Mucosa of gallbladder (tissue), 1 donor: ENCODE measurements around the gene SUPT3H. TPM values are rescaled to one million over a fixed set of nuclear protein-coding genes. Genes with fewer than 3 reads are reported as not detected.

Experiments used
- DNase-seq: peaks from one replicate; pipeline ENCODE4 v3.0.0-alpha.2; 2020; ENCODE audit warnings: low spot score
- total RNA-seq: library from RNA; stranded (reverse); gene quantifications from one replicate; pipeline ENCODE4 v1.2.1, GENCODE V29; 2021
- donor health status: DM: no; HTN: no; CAD: no.

Gene SUPT3H
- total RNA-seq, 1 donor from 2014 or later: 5.1 TPM

- no peak for DNase-seq
These were observed 580.0 kb downstream of the SUPT3H start for GRCh38 chr6:44797746-44798145.

GRCh38 chr6:44795326-44795725 lies 582.4 kb downstream of the SUPT3H start:
- no peak for DNase-seq

DNA sequence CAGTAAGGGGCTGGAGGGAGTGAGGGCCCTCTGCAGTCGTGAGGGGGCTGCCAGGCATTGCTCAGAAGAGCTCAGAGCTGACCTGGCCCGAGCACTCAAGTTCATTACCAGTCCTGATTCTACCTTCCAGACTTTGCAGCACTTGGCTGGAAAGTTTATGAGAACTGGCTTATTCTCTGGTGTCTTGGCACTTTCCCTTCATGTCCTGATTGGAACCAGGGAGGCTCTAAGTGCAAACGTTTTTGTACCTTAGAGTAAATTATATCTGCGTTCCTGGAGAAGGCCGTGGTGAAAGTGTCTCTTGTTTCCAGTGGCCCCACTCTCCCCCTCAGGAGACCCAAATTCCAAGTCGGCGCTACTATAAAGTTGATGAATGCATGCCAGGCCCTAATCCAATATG lies 587.9 kb downstream of the SUPT3H start:
- DNase-seq: no peak

GRCh38 chr6:44789061-44789460 lies 588.7 kb downstream of the SUPT3H start:
- DNase-seq: no peak

DNA sequence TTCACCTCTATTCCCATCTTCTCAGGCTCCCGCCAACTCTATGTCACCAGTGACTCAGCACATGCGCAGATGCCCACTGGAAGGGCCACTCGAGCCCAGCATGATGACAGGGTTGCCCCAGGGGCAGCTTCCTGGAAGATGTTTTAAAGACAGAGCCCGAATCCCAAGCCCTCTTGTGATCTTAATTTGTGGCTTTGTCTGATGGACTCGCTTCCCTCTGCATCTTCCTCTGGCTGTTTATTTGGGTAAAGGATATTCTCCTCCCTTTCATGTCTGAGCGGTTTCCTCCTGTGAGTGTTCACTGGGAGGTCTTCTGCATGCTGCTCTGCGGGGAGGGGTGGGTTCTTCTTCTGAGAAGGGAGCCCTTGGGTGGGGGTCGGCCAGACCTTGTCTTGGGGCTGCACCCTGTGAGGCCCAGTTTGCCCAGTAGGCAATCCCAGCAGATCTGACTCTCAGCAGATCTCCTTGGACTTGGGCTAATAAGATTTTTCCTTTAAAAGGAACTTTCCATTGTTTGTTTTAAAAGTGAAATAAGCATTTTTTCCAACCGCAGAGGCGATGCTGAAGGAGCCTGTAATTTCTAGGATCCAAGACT lies 589.2 kb downstream of the SUPT3H start:
- DNase-seq: no peak

DNA sequence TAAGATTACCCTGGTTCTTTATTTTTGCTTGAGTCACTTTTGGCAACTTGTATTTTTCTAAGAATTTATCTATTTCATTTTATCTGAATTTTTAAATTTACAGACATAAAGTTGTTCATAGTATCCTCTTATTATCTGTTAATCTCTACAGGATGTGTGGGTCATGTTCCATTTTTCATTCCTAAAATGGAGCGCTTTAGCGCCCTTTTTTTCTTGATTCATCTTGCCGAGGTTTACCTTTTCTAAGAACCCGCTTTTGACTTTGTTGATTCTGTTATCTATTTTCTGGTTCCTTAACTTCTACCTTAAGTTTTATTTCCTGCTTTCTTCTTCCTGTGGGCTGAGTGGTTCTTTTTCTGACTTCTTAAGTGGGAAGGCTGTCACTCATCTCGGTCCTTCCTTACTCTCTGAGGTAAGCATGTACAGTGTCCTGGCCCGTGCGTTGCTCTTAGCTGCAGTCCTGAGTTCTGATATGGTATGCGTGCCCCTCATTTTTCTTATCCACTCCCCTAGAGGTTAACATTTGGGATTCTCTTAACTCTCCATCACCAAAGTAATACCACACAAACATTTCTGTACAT lies 590.4 kb downstream of the SUPT3H start:
- no peak for DNase-seq

GRCh38 chr6:44785130-44785529 lies 592.6 kb downstream of the SUPT3H start:
- DNase-seq: no peak

DNA sequence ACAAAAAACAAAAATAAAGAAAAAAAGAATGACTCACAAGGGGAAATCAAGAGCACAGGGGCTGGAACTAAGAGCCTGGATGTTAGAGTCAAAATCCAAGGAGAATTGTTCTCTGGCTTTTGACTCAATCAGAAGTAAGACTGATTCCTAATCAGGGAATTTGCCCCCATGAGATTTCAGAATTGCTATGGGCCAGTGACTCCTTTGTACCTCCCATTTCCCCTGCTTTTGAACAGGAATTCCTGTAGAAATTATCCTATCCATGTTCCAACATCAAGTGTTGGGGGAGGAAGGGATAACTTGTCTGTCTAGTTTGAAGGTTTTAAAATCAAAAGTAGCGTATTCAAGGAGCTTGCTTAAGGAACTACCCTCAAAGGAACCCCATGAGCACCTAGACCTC lies 593.5 kb downstream of the SUPT3H start:
- DNase-seq: no peak

- DNase-seq: no peak
These were observed 594.8 kb downstream of the SUPT3H start for GRCh38 chr6:44782892-44783291.

DNA sequence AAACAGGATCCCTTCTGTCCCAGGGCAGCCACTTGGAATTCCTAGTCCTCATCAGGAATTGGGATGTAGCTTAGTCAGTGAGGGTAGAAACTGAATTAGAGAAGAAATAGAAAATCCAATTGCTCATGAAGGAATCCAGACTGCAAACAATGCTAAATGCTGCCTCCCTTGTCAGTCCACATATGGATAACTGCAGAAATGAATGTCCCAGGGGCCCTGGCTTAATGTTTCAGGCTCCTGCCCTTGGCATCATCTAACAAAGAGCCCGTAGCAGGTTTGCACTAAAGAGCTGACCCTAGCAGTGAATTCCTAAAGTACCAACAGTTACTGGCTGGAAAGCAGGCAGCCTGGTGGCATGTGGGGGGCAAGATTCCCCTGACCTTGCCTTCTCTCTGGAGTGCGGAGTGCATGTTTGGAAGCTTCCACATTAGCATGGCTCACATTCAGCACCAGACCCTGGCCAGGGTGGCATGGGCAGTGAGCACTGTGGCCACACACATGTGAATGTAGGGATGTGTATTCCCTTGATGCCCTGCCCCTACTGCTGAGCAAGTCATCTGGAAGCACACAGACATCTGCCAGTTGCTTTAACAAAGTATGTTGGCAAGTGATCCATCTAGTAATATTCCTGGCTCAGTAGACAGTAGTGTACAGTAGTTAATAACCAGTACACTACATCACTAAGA lies 595.7 kb downstream of the SUPT3H start:
- no peak for DNase-seq

- DNase-seq: no peak
These were observed 597.6 kb downstream of the SUPT3H start for GRCh38 chr6:44780161-44780560.

DNA sequence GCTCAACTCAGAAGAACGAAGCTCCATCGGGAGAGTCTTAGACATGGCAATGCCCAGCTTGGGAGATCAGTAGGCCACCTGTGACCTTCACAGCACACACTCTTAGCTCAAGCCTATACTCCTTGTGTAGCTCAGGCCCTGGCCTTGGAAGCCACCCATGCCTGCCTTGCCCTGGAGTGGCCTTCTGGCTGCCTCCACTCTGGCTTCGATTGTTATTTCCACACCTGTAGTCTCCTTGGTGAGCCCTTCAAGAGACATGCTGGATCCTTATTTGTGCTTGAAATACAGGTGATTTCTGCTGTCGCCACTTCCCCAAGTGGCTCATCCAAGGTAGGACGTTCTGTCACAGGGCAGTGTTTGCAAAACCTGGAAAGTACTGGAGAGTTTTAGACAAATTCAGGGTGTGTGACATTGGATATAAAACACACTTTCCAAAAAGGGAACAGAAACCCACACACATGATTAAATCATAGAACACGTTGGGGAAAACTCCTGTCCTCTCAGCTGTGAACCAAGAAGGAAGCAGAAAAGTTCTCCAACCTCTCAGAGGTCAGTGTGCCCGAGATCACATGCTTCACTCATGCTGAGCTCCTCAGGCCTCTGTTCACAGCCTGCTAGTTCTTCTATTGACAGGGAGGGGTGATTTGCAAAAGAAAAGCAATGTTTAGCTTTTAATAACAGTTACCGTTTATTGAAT lies 598.5 kb downstream of the SUPT3H start:
- no peak for DNase-seq

Other genes with a start within 250 kb of the SUPT3H start
- gene RUNX2, start 49.6 kb downstream of the SUPT3H start, total RNA-seq: 5.3 TPM